NOMO-1 (cell line): ENCODE measurements around the gene SWT1.
A peak's percentile ranks its signal among the peaks of the same experiment; 100 is the strongest.
"Not testable (repeated sequence)": the region's sequence is repeated elsewhere in the genome, so short reads cannot be mapped to it uniquely, and the experiment has no call there.

ENCODE experiments used
- DNase-seq, 2 experiments: peaks; one replicate each; lab custom pipeline; 2025; ENCODE audit not compliant: unreplicated experiment in 2 of 2; lab: John Stamatoyannopoulos, UW

Gene SWT1

GRCh38 chr1:185162491-185162890 is 5.5 kb downstream of the SWT1 start:
- no peak for DNase-seq

DNA sequence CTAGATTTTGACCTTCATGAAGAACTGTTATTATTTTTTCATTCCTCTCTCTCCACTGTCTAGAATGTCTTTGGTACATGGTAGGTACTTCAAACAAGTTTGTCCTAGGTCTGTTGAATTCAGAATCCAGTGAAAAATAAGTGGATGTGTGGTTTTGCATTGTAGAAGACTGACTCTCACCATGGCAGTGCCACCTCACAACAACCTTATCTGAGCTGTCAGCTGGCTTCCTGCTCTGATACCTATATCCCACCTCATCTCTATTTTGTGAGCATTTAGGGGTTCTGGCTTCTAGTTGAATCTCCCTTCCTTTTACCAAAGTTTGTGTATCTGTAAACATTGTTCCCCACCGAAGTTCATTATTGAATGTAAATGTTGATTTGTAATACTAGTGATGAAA is 9.1 kb downstream of the SWT1 start:
- DNase-seq, result no peak

DNA sequence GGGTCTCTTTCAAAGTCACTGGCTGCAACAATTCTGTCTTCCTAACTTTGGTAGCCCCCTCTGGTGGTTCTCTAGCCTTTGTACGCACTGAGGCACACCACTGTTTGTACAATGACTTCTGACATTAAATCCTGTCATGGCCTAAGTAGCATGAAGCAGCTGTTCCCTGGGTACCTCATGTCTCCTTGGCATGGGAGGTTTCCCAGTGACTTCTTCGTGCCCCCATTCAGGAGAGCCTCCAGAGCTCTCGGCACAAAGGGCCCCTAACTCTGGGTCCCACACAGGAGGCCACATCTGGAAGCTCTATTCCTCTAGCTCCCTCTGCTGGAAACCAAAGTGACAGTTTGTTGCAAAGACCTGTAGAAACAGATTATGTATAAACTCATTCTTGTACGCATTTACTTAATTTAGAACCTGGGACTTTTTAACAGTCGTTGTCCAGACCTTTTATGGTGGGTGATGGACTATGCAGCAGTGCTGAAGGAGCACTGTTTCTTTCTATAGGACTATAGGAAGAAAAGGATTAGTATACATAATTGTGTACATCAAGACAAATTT is 13.4 kb downstream of the SWT1 start:
- DNase-seq, result peak; percentile 43 to 78

- no peak for DNase-seq
Observed at GRCh38 chr1:185193756-185194155, 36.8 kb downstream of the SWT1 start.

DNA sequence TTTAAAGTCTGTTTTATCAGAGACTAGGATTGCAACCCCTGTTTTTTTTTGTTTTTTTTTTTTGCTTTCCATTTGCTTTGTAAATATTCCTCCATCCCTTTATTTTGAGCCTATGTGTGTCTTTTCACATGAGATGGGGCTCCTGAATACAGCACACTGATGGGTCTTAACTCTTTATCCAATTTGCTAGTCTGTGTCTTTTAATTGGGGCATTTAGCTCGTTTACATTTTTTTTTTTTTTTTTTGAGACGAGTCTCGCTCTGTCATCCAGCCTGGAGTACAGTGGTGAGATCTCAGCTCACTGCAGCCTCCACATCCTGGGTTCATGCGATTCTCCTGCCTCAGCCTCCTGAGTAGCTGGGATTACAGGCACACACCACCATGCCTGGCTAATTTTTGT is 41.7 kb downstream of the SWT1 start:
- DNase-seq, result not testable (repeated sequence)

GRCh38 chr1:185200889-185201288 is 43.9 kb downstream of the SWT1 start:
- no peak for DNase-seq

- DNase-seq, result no peak
Observed at GRCh38 chr1:185207170-185207569, 50.2 kb downstream of the SWT1 start.

GRCh38 chr1:185207980-185208602 is 51.1 kb downstream of the SWT1 start:
- DNase-seq, result no peak

DNA sequence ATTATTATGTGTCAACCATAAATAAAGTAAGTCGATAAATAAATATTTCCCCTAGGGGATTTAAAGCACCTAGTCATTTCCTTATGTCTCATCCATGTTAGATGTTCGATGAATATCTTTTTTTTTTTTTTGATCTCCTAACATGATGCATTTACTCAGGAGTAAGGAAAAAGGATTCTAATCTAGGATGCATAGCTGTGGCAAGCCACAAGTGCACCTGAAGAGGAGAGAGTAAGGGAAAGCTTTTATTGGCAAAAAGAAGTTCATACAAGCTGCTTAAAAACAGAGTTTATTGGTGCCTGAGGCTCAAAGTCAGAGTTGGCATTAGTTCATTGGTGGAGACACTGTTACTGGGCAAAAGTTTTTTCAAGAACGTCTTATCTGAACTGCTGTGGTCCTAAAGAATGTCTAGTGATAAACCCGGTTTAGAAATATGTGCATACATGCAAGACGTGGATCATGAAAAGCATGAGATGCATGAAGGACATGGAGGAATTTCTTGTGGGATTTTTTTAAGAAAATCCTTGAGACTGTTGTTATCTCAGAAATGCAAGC is 51.7 kb downstream of the SWT1 start:
- DNase-seq, result no peak

- not testable (repeated sequence) for DNase-seq
Observed at GRCh38 chr1:185209357-185209756, 52.4 kb downstream of the SWT1 start.

DNA sequence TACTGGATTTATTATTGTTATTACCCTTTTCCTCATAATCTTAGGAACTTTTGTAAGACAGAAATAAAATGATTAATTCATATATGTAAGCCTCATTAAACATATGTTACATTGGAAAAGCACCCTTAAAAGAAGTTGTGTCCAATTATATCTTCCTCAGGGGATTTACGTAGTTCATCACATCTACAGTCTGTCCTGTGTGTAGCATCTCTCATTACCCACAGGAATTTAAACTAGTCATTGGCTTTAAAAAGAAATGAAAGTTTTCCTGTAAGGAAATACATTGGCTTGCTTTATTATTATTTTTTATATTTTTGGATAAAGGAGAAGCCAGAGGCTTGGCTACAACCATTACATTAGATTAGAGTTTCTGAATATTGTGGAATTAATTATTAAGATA is 56.1 kb downstream of the SWT1 start:
- DNase-seq, result no peak

DNA sequence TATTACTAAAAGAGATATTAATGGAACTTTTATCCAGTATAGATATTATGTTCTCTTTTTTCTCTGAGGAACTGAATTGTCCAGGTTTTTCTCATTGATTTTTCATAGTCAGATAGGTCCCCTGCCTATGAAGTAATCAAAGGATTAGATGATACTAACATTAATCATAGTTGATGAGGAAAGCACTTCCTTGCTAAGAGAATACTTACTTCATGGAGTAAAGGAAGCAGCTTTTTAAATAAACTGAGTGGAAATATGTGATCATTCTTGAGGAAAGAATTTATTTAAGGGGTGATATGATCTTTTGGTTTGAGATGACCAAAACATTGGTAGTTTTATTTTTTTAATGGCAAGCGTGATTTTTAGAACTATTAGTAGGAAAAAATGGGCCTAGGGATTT is 58.9 kb downstream of the SWT1 start:
- DNase-seq, result no peak

DNA sequence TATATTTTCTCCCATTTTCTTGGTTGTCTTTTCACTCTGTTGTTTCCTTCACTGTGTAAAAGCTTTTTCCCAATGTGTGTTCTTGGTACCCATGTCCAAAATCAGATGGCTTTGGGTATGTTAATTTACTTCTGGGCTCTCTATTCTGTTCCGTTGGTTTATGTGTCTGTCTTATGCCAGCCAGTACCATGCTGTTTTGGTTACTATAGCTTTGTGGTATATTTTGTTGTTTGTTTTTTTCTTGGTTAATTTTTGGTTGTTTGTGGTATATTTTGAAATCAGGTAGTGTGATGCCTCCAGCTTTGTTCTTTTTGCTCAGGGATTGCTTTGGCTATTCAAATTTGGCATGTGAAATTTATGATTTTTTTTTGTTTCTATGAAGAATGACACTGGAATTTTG is 67.2 kb downstream of the SWT1 start:
- no peak for DNase-seq

- no peak for DNase-seq
Observed at GRCh38 chr1:185227161-185227560, 70.2 kb downstream of the SWT1 start.

- DNase-seq, result no peak
Observed at GRCh38 chr1:185228979-185229378, 72.0 kb downstream of the SWT1 start.

- no peak for DNase-seq
Observed at GRCh38 chr1:185229981-185230380, 73.0 kb downstream of the SWT1 start.

GRCh38 chr1:185232874-185233273 is 75.9 kb downstream of the SWT1 start:
- no peak for DNase-seq

GRCh38 chr1:185234183-185234582 is 77.2 kb downstream of the SWT1 start:
- DNase-seq, result not testable (repeated sequence)

DNA sequence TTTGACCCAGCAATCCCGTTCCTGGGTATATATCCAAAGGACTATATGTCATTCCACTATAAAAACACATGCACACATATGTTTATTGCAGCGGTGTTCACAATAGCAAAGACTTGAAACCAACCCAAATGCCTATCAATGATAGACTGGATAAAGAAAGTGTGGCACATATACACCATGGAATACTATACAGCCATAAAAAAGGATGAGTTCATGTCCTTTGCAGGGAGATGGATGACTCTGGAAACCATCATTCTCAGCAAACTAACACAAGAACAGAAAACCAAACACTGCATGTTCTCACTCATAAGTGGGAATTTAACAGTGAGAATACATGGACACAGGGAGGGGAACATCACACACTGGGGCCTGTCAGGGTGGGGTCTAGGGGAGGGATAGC is 80.2 kb downstream of the SWT1 start:
- not testable (repeated sequence) for DNase-seq

DNA sequence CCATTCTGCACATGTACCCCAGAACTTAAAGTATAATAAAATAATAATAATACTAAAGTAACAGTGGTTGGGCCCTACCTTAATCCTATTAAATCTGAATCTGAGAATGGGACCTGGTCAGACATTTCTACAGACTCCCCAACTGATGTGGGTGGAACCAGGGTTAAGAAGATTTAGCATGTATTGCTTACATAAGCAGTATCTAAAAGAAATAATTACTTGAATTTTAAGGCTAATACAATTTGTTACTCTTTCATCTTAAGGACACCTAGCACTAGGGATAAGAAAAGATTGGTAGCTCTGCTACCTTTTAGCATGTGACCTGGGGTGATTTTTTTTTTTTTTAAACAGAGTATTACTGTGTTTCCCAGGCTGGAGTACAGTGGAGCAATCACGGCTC is 80.7 kb downstream of the SWT1 start:
- DNase-seq, result no peak

DNA sequence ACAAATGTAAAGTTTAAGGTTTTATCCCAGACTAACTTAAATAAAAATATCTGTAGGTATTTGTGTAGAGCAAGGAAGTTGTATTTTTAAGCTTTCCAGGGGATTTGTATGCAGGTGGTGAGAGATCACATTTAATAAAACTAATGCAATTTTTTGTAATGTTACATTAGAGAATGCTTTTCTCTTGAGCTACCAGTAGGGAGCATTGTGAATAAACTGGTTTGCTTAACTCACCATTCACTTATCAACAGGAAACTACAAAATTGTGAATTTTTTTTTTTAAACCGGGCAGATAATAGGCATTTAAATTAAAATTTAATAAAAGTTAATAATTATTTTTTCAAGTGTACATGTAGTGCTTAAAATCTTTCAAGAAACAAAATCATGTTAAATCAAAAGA is 81.5 kb downstream of the SWT1 start:
- peak in 1 of 2 experiments; percentile 1 for DNase-seq

DNA sequence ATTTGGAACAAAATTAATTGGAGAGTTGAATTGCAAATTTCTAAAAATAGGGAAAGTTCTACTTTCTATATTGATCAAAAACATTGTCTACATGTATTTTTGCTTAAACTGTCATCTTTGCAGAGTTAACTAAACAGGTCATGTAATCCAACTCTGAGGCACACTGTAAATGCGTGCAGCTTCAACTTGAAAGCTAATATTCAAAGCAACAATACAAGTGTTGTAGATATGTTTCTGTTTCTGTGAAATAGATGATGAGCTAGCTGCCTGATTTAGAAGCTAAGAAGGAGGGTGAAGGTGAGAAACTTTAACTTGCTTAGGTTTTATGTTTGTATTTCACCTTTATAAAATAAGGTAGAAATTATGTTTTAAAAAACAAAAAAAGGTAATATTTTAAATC is 82.9 kb downstream of the SWT1 start:
- DNase-seq, result no peak

GRCh38 chr1:185241127-185241526 is 84.2 kb downstream of the SWT1 start:
- DNase-seq, result no peak
